OCI-LY1 (cell line): ENCODE results near the gene ZNF300.
A peak's percentile ranks its signal among the peaks of the same experiment; 100 is the strongest.
"Not testable (repeated sequence)": the region's sequence is repeated elsewhere in the genome, so short reads cannot be mapped to it uniquely, and the experiment has no call there.

ENCODE experiments used
- H2AFZ ChIP-seq: fragments of 200-600 bp; sonication (generic), shearing (Covaris generic); 2 replicates; pipeline ENCODE4 v1.6.0; 2014; ENCODE audit warnings: antibody characterized with exemption, mild to moderate bottlenecking, low read length
- H3F3A ChIP-seq: fragments of 200-600 bp; sonication (generic), shearing (Covaris generic); 2 replicates; pipeline ENCODE4 v1.6.0; 2014; ENCODE audit warnings: mild to moderate bottlenecking, antibody characterized with exemption, low read length, moderate library complexity; ENCODE audit not compliant: insufficient read depth
- H3K27ac ChIP-seq: fragments of 200-600 bp; sonication (generic); 2 replicates; pipeline ENCODE4 v1.5.1; 2014; ENCODE audit warnings: low read length, mixed run types, mild to moderate bottlenecking, low read depth; ENCODE audit not compliant: poor library complexity, severe bottlenecking
- H3K27me3 ChIP-seq: fragments of 200-600 bp; sonication (generic); 2 replicates; pipeline ENCODE4 v1.6.0; 2014; ENCODE audit warnings: antibody characterized with exemption, mild to moderate bottlenecking, low read length, moderate library complexity; ENCODE audit not compliant: insufficient read depth
- H3K36me3 ChIP-seq: fragments of 200-600 bp; sonication (generic); 2 replicates; pipeline ENCODE4 v1.6.1; 2014; ENCODE audit warnings: mild to moderate bottlenecking, antibody characterized with exemption, low read length, moderate library complexity, mixed read lengths; ENCODE audit not compliant: insufficient read depth
- H3K4me1 ChIP-seq: fragments of 200-600 bp; sonication (generic); 2 replicates; pipeline ENCODE4 v1.5.1; 2014; ENCODE audit warnings: mild to moderate bottlenecking, low read length, moderate library complexity; ENCODE audit not compliant: insufficient read depth, severe bottlenecking
- H3K4me2 ChIP-seq: fragments of 200-600 bp; sonication (generic), shearing (Covaris generic); 2 replicates; pipeline ENCODE4 v1.6.1; 2014; ENCODE audit warnings: low read length
- H3K4me3 ChIP-seq: fragments of 200-600 bp; sonication (generic); 2 replicates; pipeline ENCODE4 v1.5.1; 2014; ENCODE audit warnings: low read length, low read depth, mild to moderate bottlenecking, mixed read lengths; ENCODE audit not compliant: poor library complexity, severe bottlenecking
- H3K79me2 ChIP-seq: fragments of 200-600 bp; shearing (Covaris generic); 2 replicates; pipeline ENCODE4 v1.6.1; 2016; ENCODE audit warnings: mixed run types, low read length, mixed read lengths; ENCODE audit not compliant: insufficient read depth
- H3K9ac ChIP-seq: fragments of 200-600 bp; sonication (generic), shearing (Covaris generic); 2 replicates; pipeline ENCODE4 v1.6.1; 2014; ENCODE audit warnings: mild to moderate bottlenecking, low read length, mixed read lengths
- H3K9me2 ChIP-seq: fragments of 200-600 bp; sonication (generic), shearing (Covaris generic); 2 replicates; pipeline ENCODE4 v1.6.1; 2014; ENCODE audit warnings: low read depth, mild to moderate bottlenecking, low read length, mixed read lengths
- H3K9me3 ChIP-seq: fragments of 200-600 bp; shearing (Covaris generic); 2 replicates; pipeline ENCODE4 v1.6.1; 2014; ENCODE audit warnings: low read length, mixed read lengths
- H4K20me1 ChIP-seq: fragments of 200-600 bp; sonication (generic), shearing (Covaris generic); 2 replicates; pipeline ENCODE4 v1.6.0; 2016; ENCODE audit warnings: mild to moderate bottlenecking, low read length; ENCODE audit not compliant: insufficient read depth
- CTCF ChIP-seq: fragments of 200-600 bp; sonication (generic), shearing (Covaris generic); IDR thresholded peaks from 2 replicates; pipeline ENCODE4 v1.5.1; 2017; ENCODE audit warnings: mild to moderate bottlenecking, antibody characterized with exemption, low read length, moderate library complexity, mixed read lengths
- EZH2 ChIP-seq: fragments of 200-600 bp; sonication (generic), shearing (Covaris generic); IDR thresholded peaks from 2 replicates; pipeline ENCODE4 v1.8.0; 2017; ENCODE audit warnings: borderline replicate concordance, mixed run types, mild to moderate bottlenecking, antibody characterized with exemption, low read length, moderate library complexity, mixed read lengths

ZNF300 gene

GRCh38 chr5:150862070-150862469, 42.7 kb downstream of the ZNF300 start:
- TF ChIP-seq EZH2, result no peak
- TF ChIP-seq CTCF, result no peak
- Histone ChIP-seq H2AFZ (no peak overlapping the region), H3K4me2 (no peak overlapping the region), H3K36me3 (no peaks in the 10 kb centered on the region), H4K20me1 (no peaks in the 10 kb centered on the region), H3K9me3 (no peaks in the 10 kb centered on the region), H3K9ac (no peak overlapping the region), H3K79me2 (no peaks in the 10 kb centered on the region), H3K4me1 (no peaks in the 10 kb centered on the region), H3K9me2 (no peaks in the 10 kb centered on the region), H3K27me3 (no peaks in the 10 kb centered on the region), H3F3A (no peaks in the 10 kb centered on the region), H3K4me3 (no peak overlapping the region), H3K27ac (no peak overlapping the region)

- Histone ChIP-seq H3K9me2 (no peaks in the 10 kb centered on the region), H3F3A (no peaks in the 10 kb centered on the region), H4K20me1 (no peaks in the 10 kb centered on the region), H3K9ac (no peak overlapping the region), H3K4me2 (no peak overlapping the region), H3K4me3 (no peak overlapping the region), H3K4me1 (no peaks in the 10 kb centered on the region), H3K27ac (no peak overlapping the region), H3K27me3 (no peaks in the 10 kb centered on the region), H3K36me3 (no peaks in the 10 kb centered on the region), H3K79me2 (no peaks in the 10 kb centered on the region), H3K9me3 (no peaks in the 10 kb centered on the region), H2AFZ (no peak overlapping the region)
- TF ChIP-seq CTCF, result no peak
- TF ChIP-seq EZH2, result no peak
Observed at GRCh38 chr5:150860246-150860821, 44.4 kb downstream of the ZNF300 start.

GRCh38 chr5:150856700-150857099, 48.1 kb downstream of the ZNF300 start:
- not testable (repeated sequence) for H3K27ac ChIP-seq, H3K36me3 ChIP-seq, H3K79me2 ChIP-seq, H3K9me3 ChIP-seq, H3K9me2 ChIP-seq, H3K27me3 ChIP-seq, H3K4me1 ChIP-seq, H3K9ac ChIP-seq, H2AFZ ChIP-seq, H3F3A ChIP-seq, H3K4me3 ChIP-seq, H4K20me1 ChIP-seq, H3K4me2 ChIP-seq

- Histone ChIP-seq H3K9me2 (no peaks in the 10 kb centered on the region), H4K20me1 (no peaks in the 10 kb centered on the region), H3K79me2 (no peaks in the 10 kb centered on the region), H3K9ac (no peak overlapping the region), H3K27me3 (no peaks in the 10 kb centered on the region), H3K4me2 (0 out of 2 replicates have a peak overlapping the region, but pooled peaks have one; percentile 27), H3K4me1 (peaks cover 4% of the 10 kb centered on the region), H3K9me3 (no peaks in the 10 kb centered on the region), H3K4me3 (no peak overlapping the region), H3K36me3 (no peaks in the 10 kb centered on the region), H2AFZ (no peak overlapping the region), H3K27ac (no peak overlapping the region), H3F3A (no peaks in the 10 kb centered on the region)
- no peak for TF ChIP-seq CTCF
Observed at GRCh38 chr5:150853561-150853960, 51.2 kb downstream of the ZNF300 start.
